H9 (cell line): ENCODE results near the gene RWDD1. TPM values are rescaled to one million over a fixed set of nuclear protein-coding genes. Genes with fewer than 3 reads are reported as not detected.

ENCODE experiments used
- DNase-seq: peaks from one replicate; pipeline ENCODE4 v3.0.0-alpha.2; 2017
- H2AFZ ChIP-seq: one replicate; pipeline ENCODE4 v1.6.1; 2013; ENCODE audit warnings: mild to moderate bottlenecking, low read length, control low read depth, moderate library complexity
- H2AK5ac ChIP-seq: 2 replicates; pipeline ENCODE4 v1.6.1; 2013; ENCODE audit warnings: low read length, control low read depth, mixed read lengths; ENCODE audit not compliant: insufficient read length
- H2BK120ac ChIP-seq: one replicate; pipeline ENCODE4 v1.6.1; 2013; ENCODE audit warnings: low read depth, mild to moderate bottlenecking, low read length, control low read depth, inconsistent platforms; ENCODE audit not compliant: poor library complexity, severe bottlenecking
- H2BK12ac ChIP-seq: 2 replicates; pipeline ENCODE4 v1.6.1; 2013; ENCODE audit warnings: low read length, control low read depth, mixed read lengths, low read depth; ENCODE audit not compliant: insufficient read length
- H2BK15ac ChIP-seq: 2 replicates; pipeline ENCODE4 v1.6.1; 2013; ENCODE audit warnings: low read depth, low read length, control low read depth
- H2BK20ac ChIP-seq: one replicate; pipeline ENCODE4 v1.6.1; 2013; ENCODE audit warnings: low read depth, mild to moderate bottlenecking, low read length, control low read depth, inconsistent platforms; ENCODE audit not compliant: poor library complexity, severe bottlenecking
- H2BK5ac ChIP-seq: 2 replicates; pipeline ENCODE4 v1.6.1; 2013; ENCODE audit warnings: low read length, control low read depth, mixed read lengths; ENCODE audit not compliant: insufficient read length
- H3K14ac ChIP-seq: 2 replicates; pipeline ENCODE4 v1.6.1; 2013; ENCODE audit warnings: low read length, control low read depth; ENCODE audit not compliant: insufficient read depth
- H3K18ac ChIP-seq: 2 replicates; pipeline ENCODE4 v1.6.1; 2013; ENCODE audit warnings: low read depth, mild to moderate bottlenecking, mixed read lengths, low read length, control low read depth; ENCODE audit not compliant: insufficient read length
- H3K23ac ChIP-seq: 2 replicates; pipeline ENCODE4 v1.6.1; 2013; ENCODE audit warnings: low read length, control low read depth, mixed read lengths, low read depth; ENCODE audit not compliant: insufficient read length
- H3K23me2 ChIP-seq: 2 replicates; pipeline ENCODE4 v1.6.1; 2013; ENCODE audit warnings: low read depth, mild to moderate bottlenecking, mixed read lengths, low read length, control low read depth; ENCODE audit not compliant: insufficient read length, poor library complexity, severe bottlenecking
- H3K27ac ChIP-seq: 2 replicates; pipeline ENCODE4 v1.5.1; 2013; ENCODE audit warnings: low read length, control low read depth, mixed read lengths, low read depth; ENCODE audit not compliant: insufficient read length
- H3K27me3 ChIP-seq: 2 replicates; pipeline ENCODE4 v1.6.1; 2013; ENCODE audit warnings: low read length, control low read depth, inconsistent platforms; ENCODE audit not compliant: insufficient read depth
- H3K4ac ChIP-seq: 2 replicates; pipeline ENCODE4 v1.6.1; 2013; ENCODE audit warnings: low read depth, mild to moderate bottlenecking, control low read depth, inconsistent platforms, low read length, moderate library complexity
- H3K4me1 ChIP-seq: 2 replicates; pipeline ENCODE4 v1.6.1; 2013; ENCODE audit warnings: low read length, control low read depth, inconsistent platforms; ENCODE audit not compliant: insufficient read depth
- H3K4me2 ChIP-seq: 2 replicates; pipeline ENCODE4 v1.6.1; 2013; ENCODE audit warnings: low read length, control low read depth, mixed read lengths; ENCODE audit not compliant: insufficient read length, insufficient read depth
- H3K56ac ChIP-seq: 2 replicates; pipeline ENCODE4 v1.6.1; 2013; ENCODE audit warnings: low read depth, mild to moderate bottlenecking, mixed read lengths, low read length, control low read depth; ENCODE audit not compliant: insufficient read length
- H3K79me1 ChIP-seq: 2 replicates; pipeline ENCODE4 v1.6.1; 2013; ENCODE audit warnings: low read depth, mild to moderate bottlenecking, moderate library complexity, low read length, control low read depth, inconsistent platforms; ENCODE audit not compliant: insufficient read depth, poor library complexity, severe bottlenecking
- H3K79me2 ChIP-seq: 2 replicates; pipeline ENCODE4 v1.6.1; 2013; ENCODE audit warnings: low read length, control low read depth, inconsistent platforms; ENCODE audit not compliant: insufficient read depth
- H3K9ac ChIP-seq: 2 replicates; pipeline ENCODE4 v1.6.1; 2013; ENCODE audit warnings: low read length, control low read depth, mixed read lengths; ENCODE audit not compliant: insufficient read length; ENCODE audit errors: extremely low read depth
- H3K9me3 ChIP-seq: one replicate; pipeline ENCODE4 v1.6.1; 2013; ENCODE audit warnings: low read depth, low read length, inconsistent platforms; ENCODE audit not compliant: control insufficient read depth
- H3T11ph ChIP-seq: one replicate; pipeline ENCODE4 v1.6.1; 2013; ENCODE audit warnings: mild to moderate bottlenecking, low read length, control low read depth, inconsistent platforms
- H4K20me1 ChIP-seq: one replicate; pipeline ENCODE4 v1.6.1; 2013; ENCODE audit not compliant: control insufficient read depth, insufficient read length, insufficient read depth
- H4K5ac ChIP-seq: 2 replicates; pipeline ENCODE4 v1.6.1; 2013; ENCODE audit warnings: low read depth, mild to moderate bottlenecking, mixed read lengths, low read length, control low read depth; ENCODE audit not compliant: insufficient read length
- H4K8ac ChIP-seq: replicated peaks from 2 replicates; pipeline ENCODE4 v1.6.1; 2013; ENCODE audit warnings: low read length, control low read depth, mixed read lengths, low read depth; ENCODE audit not compliant: insufficient read length
- H4K91ac ChIP-seq: 2 replicates; pipeline ENCODE4 v1.6.1; 2013; ENCODE audit warnings: low read depth, mild to moderate bottlenecking, moderate library complexity, mixed read lengths, low read length, control low read depth; ENCODE audit not compliant: insufficient read length
- H3K27ac Mint-ChIP-seq, 3 experiments: 2 replicates in 2 of 3; 3 replicates in 1 of 3; pipeline ENCODE4 v1.8.0; 2020 to 2021; ENCODE audit warnings: mixed read lengths in 3 of 3, mild to moderate bottlenecking in 1 of 3, moderate library complexity in 1 of 3
- H3K27me3 Mint-ChIP-seq: 2 replicates; pipeline ENCODE4 v1.8.0; 2021; ENCODE audit warnings: low read depth, mild to moderate bottlenecking, moderate library complexity, mixed read lengths
- H3K36me3 Mint-ChIP-seq, 3 experiments: 2 replicates in 2 of 3; 3 replicates in 1 of 3; pipeline ENCODE4 v1.8.0; 2020 to 2021; ENCODE audit warnings: low read depth in 3 of 3, mixed read lengths in 3 of 3; ENCODE audit not compliant: insufficient read depth in 1 of 3
- H3K4me1 Mint-ChIP-seq, 2 experiments: 2 replicates each; pipeline ENCODE4 v1.8.0; 2020; ENCODE audit warnings: mixed read lengths in 2 of 2
- H3K4me3 Mint-ChIP-seq, 2 experiments: 2 replicates in 1 of 2; 3 replicates in 1 of 2; pipeline ENCODE4 v1.8.0; 2020 to 2021; ENCODE audit warnings: mild to moderate bottlenecking in 2 of 2, mixed read lengths in 2 of 2, moderate library complexity in 1 of 2
- H3K9me3 Mint-ChIP-seq, 2 experiments: 2 replicates in 1 of 2; 3 replicates in 1 of 2; pipeline ENCODE4 v1.8.0; 2020; ENCODE audit warnings: mild to moderate bottlenecking in 2 of 2, mixed read lengths in 2 of 2, moderate library complexity in 1 of 2
- CTCF ChIP-seq: fragments of 200-600 bp; sonication (generic); conservative IDR thresholded peaks from 3 replicates; pipeline ENCODE4 v1.8.0; 2021; ENCODE audit warnings: antibody characterized with exemption, mild to moderate bottlenecking
- WGBS: extraction: QIAGEN DNeasy Blood & Tissue Kit; methylation state at CpG from one replicate; pipeline ENCODE4 v1.1.7; 2013; ENCODE audit warnings: missing lambda C conversion rate, low lambda C conversion rate, mixed read lengths; ENCODE audit not compliant: insufficient read length; ENCODE audit errors: extremely low coverage; 5-methylcytosine and 5-hydroxymethylcytosine counted together
- total RNA-seq: library from RNA; stranded (reverse); gene quantifications from 2 replicates; pipeline ENCODE4 v1.2.1, GENCODE V29; 2021

The RWDD1 gene
- total RNA-seq, 1 experiment from 2014 or later = 42.0 TPM

- no peak overlapping the region for H2AK5ac ChIP-seq
- no peak overlapping the region for H3K4me3 Mint-ChIP-seq
- H3K4me1 Mint-ChIP-seq = peaks cover 3% of the 10 kb centered on the region in 2 experiments; a peak in 2 of 4 replicates
- H3K14ac ChIP-seq = no peak overlapping the region
- H3K23ac ChIP-seq = no peak overlapping the region
- no peaks in the 10 kb centered on the region for H3K9me3 Mint-ChIP-seq
- H2BK120ac ChIP-seq = no peak overlapping the region
- no peak overlapping the region for H3K4ac ChIP-seq
- no peaks in the 10 kb centered on the region for H3K23me2 ChIP-seq
- no peak overlapping the region for H2BK20ac ChIP-seq
- no CpG with 5 or more reads among the region's 2 CpGs for WGBS
- H2BK12ac ChIP-seq = no peak overlapping the region
- no peak overlapping the region for H3K27ac ChIP-seq
- TF ChIP-seq CTCF = no peak
- H4K8ac ChIP-seq = no peak overlapping the region
- H3K9me3 ChIP-seq = no peaks in the 10 kb centered on the region
- no peak overlapping the region for H3T11ph ChIP-seq
- H3K4me2 ChIP-seq = no peak overlapping the region
- H3K79me2 ChIP-seq = no peaks in the 10 kb centered on the region
- H2AFZ ChIP-seq = no peak overlapping the region
- no peak overlapping the region for H2BK5ac ChIP-seq
- no peaks in the 10 kb centered on the region for H3K79me1 ChIP-seq
- no peak overlapping the region for H3K18ac ChIP-seq
- no peaks in the 10 kb centered on the region for H4K20me1 ChIP-seq
- no peak for DNase-seq
- no peak overlapping the region for H3K27ac Mint-ChIP-seq
- no peak overlapping the region for H4K5ac ChIP-seq
- no peaks in the 10 kb centered on the region for H3K36me3 Mint-ChIP-seq
- no peak overlapping the region for H3K9ac ChIP-seq
- peaks cover 2% of the 10 kb centered on the region for H3K27me3 Mint-ChIP-seq
- no peak overlapping the region for H3K56ac ChIP-seq
- H2BK15ac ChIP-seq = no peak overlapping the region
- H3K4me1 ChIP-seq = no peaks in the 10 kb centered on the region
- no peak overlapping the region for H4K91ac ChIP-seq
- no peaks in the 10 kb centered on the region for H3K27me3 ChIP-seq
These were observed 11.2 kb upstream of the RWDD1 start for GRCh38 chr6:116560130-116560529.
